Keratinocyte (primary cell): ENCODE data around the gene AIG1. TPM values are rescaled to one million over a fixed set of nuclear protein-coding genes. Genes with fewer than 3 reads are reported as not detected.

Source experiments
- DNase-seq: peaks from one replicate; pipeline ENCODE4 v3.0.0-alpha.2; 2011; ENCODE audit warnings: low read depth, missing footprints, low spot score
- FAIRE-seq: peaks from 2 replicates; lab custom pipeline; 2011; peaks lifted over from hg19 to GRCh38; lab: Jason Lieb, UNC
- H2AFZ ChIP-seq: 2 replicates; pipeline ENCODE4 v1.6.0; 2012; ENCODE audit warnings: low read length, control low read depth, inconsistent platforms; ENCODE audit not compliant: control insufficient read depth
- H3K27ac ChIP-seq: 2 replicates; pipeline ENCODE4 v1.5.1; 2011; ENCODE audit warnings: low read length; ENCODE audit not compliant: control insufficient read depth, insufficient read depth
- H3K27me3 ChIP-seq: 3 replicates; pipeline ENCODE4 v1.6.0; 2011; ENCODE audit warnings: low read length; ENCODE audit not compliant: control insufficient read depth, insufficient read depth; ENCODE audit errors: extremely low read depth
- H3K36me3 ChIP-seq, 2 experiments: 2 replicates in 1 of 2; 3 replicates in 1 of 2; pipeline ENCODE4 v1.5.1; 2011; ENCODE audit warnings: low read length in 2 of 2, mild to moderate bottlenecking in 1 of 2; ENCODE audit not compliant: control insufficient read depth in 2 of 2, insufficient read depth in 2 of 2; ENCODE audit errors: extremely low read depth in 1 of 2
- H3K4me1 ChIP-seq: 3 replicates; pipeline ENCODE4 v1.5.1; 2011; ENCODE audit warnings: low read length; ENCODE audit not compliant: control insufficient read depth, insufficient read depth; ENCODE audit errors: extremely low read depth
- H3K4me2 ChIP-seq: 3 replicates; pipeline ENCODE4 v1.6.0; 2011; ENCODE audit warnings: low read depth, low read length; ENCODE audit not compliant: control insufficient read depth, insufficient read depth; ENCODE audit errors: extremely low read depth
- H3K4me3 ChIP-seq, 3 experiments: fragments of 200-600 bp in 1 of 3; sonication (generic) in 1 of 3; 2 replicates in 2 of 3; 3 replicates in 1 of 3; pipeline ENCODE4 v1.5.1; 2011 to 2016; ENCODE audit warnings: low read length in 3 of 3, mild to moderate bottlenecking in 3 of 3, control low read depth in 2 of 3, inconsistent platforms in 1 of 3, low read depth in 1 of 3, mixed read lengths in 1 of 3, mixed run types in 1 of 3, moderate library complexity in 1 of 3; ENCODE audit not compliant: control insufficient read depth in 2 of 3, insufficient read depth in 2 of 3; ENCODE audit errors: extremely low read depth in 1 of 3
- H3K79me2 ChIP-seq: 2 replicates; pipeline ENCODE4 v1.6.0; 2012; ENCODE audit warnings: low read length; ENCODE audit not compliant: control insufficient read depth, insufficient read depth
- H3K9ac ChIP-seq: 3 replicates; pipeline ENCODE4 v1.6.0; 2011; ENCODE audit warnings: low read length; ENCODE audit not compliant: control insufficient read depth, insufficient read depth; ENCODE audit errors: extremely low read depth
- H3K9me1 ChIP-seq: 3 replicates; pipeline ENCODE4 v1.6.0; 2011; ENCODE audit warnings: low read length; ENCODE audit not compliant: control insufficient read depth, insufficient read depth; ENCODE audit errors: extremely low read depth
- H3K9me3 ChIP-seq: 2 replicates; pipeline ENCODE4 v1.5.1; 2012; ENCODE audit warnings: low read depth, low read length; ENCODE audit not compliant: control insufficient read depth
- H4K20me1 ChIP-seq: 3 replicates; pipeline ENCODE4 v1.6.0; 2011; ENCODE audit warnings: low read length; ENCODE audit not compliant: control insufficient read depth, insufficient read depth; ENCODE audit errors: extremely low read depth
- EZH2 ChIP-seq: IDR thresholded peaks from one replicate; pipeline ENCODE4 v1.6.1; 2012; ENCODE audit warnings: inconsistent platforms, mild to moderate bottlenecking, low read length, moderate library complexity
- dilution Hi-C: fragments of 300-500 bp; cut with MboI; formaldehyde crosslinking; loops from one replicate; pipeline ENCODE4 v1.7.0; 2020; ENCODE audit warnings: low sequenced_read_pairs; ENCODE audit not compliant: extremely low pct_ligation_motif_present
- polyA plus RNA-seq, 5 experiments: library from polyadenylated mRNA; depleted of rRNA in 3 of 5; stranded (reverse) in 3 of 5; stranded (forward) in 1 of 5; unstranded in 1 of 5; fragments of >200 nt; gene quantifications; 1 replicate in 1 of 5; 2 replicates in 3 of 5; 3 replicates in 1 of 5; pipeline versions ENCODE4 v1.2.1 to v1.2.3, GENCODE V29; 2011 to 2012; ENCODE audit warnings: missing spikeins in 2 of 5, low read depth in 1 of 5, low replicate concordance in 1 of 5
- TF ChIP-seq, protein P1 (sequence below), 3 experiments: IDR thresholded peaks in 1 of 3; conservative IDR thresholded peaks in 1 of 3; optimal IDR thresholded peaks in 1 of 3; 2 replicates in 2 of 3; 3 replicates in 1 of 3; pipeline versions ENCODE3 to v1.5.1; 2011; ENCODE audit warnings: low read length in 3 of 3, mild to moderate bottlenecking in 3 of 3, moderate library complexity in 2 of 3, control low read depth in 1 of 3, inconsistent platforms in 1 of 3; ENCODE audit not compliant: insufficient read depth in 2 of 3; ENCODE audit errors: extremely low read depth in 1 of 3

AIG1 gene
- polyA plus RNA-seq, 1 donor (not counting 4 experiments of a cell fraction or from before 2014, with no cell fraction given): 77.1 TPM

DNA sequence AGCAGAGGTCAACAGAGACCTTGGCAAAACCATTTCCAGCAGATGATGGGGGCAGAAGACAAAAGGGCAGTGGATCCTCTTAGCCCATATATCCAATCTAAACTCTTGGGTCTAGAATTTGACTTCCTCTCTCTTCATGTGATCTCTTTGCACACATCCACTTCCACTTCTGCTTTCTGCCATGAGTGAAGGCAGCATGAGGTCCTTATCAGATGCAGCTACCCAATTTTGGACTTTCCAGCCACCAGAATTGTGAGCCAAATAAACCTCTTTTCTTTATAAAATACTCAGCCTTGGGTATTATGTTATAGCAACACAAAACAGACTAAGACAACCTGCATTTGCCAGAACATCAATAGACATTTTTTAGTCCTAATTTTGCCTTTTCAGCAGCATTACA is 198.3 kb downstream of the AIG1 start:
- H3K79me2 ChIP-seq: no peaks in the 10 kb centered on the region
- no peak overlapping the region for H2AFZ ChIP-seq
- no peak overlapping the region for H3K4me2 ChIP-seq
- no peaks in the 10 kb centered on the region for H4K20me1 ChIP-seq
- FAIRE-seq (no peak), DNase-seq (no peak)
- no peak overlapping the region for H3K27ac ChIP-seq
- H3K4me3 ChIP-seq: no peak overlapping the region
- no peaks in the 10 kb centered on the region for H3K36me3 ChIP-seq
- dilution Hi-C loops: no loop called here
- no peak for TF ChIP-seq EZH2
- TF ChIP-seq, protein P1, sequence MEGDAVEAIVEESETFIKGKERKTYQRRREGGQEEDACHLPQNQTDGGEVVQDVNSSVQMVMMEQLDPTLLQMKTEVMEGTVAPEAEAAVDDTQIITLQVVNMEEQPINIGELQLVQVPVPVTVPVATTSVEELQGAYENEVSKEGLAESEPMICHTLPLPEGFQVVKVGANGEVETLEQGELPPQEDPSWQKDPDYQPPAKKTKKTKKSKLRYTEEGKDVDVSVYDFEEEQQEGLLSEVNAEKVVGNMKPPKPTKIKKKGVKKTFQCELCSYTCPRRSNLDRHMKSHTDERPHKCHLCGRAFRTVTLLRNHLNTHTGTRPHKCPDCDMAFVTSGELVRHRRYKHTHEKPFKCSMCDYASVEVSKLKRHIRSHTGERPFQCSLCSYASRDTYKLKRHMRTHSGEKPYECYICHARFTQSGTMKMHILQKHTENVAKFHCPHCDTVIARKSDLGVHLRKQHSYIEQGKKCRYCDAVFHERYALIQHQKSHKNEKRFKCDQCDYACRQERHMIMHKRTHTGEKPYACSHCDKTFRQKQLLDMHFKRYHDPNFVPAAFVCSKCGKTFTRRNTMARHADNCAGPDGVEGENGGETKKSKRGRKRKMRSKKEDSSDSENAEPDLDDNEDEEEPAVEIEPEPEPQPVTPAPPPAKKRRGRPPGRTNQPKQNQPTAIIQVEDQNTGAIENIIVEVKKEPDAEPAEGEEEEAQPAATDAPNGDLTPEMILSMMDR (optimal IDR thresholded peaks at IDR 0.05 in 1 of 3, IDR thresholded peaks at IDR 0.05 in 1 of 3, conservative IDR thresholded peaks at IDR 0.05 in 1 of 3; ENCODE audit: extremely low read depth in 1 of 3, insufficient read depth in 2 of 3, low read length in 3 of 3): no peak
- H3K9ac ChIP-seq: no peak overlapping the region
- H3K9me3 ChIP-seq: no peaks in the 10 kb centered on the region
- H3K4me1 ChIP-seq: peaks cover 5% of the 10 kb centered on the region
- no peaks in the 10 kb centered on the region for H3K9me1 ChIP-seq
- no peaks in the 10 kb centered on the region for H3K27me3 ChIP-seq

DNA sequence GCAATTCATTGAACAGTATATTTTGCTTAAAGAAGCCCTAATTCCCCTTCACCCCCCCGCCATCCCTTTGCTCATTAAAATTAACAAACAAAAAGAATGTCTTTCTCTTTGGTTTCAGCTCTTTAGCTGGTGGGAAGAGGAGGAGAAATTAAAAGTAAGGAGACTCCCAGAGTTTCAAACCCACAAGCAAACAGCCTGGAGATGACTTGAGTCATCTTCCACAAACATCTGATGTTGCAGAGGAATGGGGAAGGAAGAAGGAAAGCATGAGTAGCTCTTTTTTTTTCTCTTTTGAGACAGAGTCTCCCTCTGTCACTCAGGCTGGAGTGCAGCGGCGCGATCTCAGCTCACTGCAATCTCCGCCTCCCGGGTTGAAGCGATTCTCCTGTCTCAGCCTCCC is 200.2 kb downstream of the AIG1 start:
- no peak for TF ChIP-seq EZH2
- TF ChIP-seq, protein P1 (optimal IDR thresholded peaks at IDR 0.05 in 1 of 3, IDR thresholded peaks at IDR 0.05 in 1 of 3, conservative IDR thresholded peaks at IDR 0.05 in 1 of 3; ENCODE audit: extremely low read depth in 1 of 3, insufficient read depth in 2 of 3, low read length in 3 of 3): no peak
- H3K4me3 ChIP-seq: no peak overlapping the region
- dilution Hi-C loops: no loop called here
- no peak overlapping the region for H3K4me2 ChIP-seq
- FAIRE-seq (no peak), DNase-seq (no peak)
- H3K9ac ChIP-seq: no peak overlapping the region
- no peak overlapping the region for H2AFZ ChIP-seq
- no peaks in the 10 kb centered on the region for H3K9me1 ChIP-seq
- no peaks in the 10 kb centered on the region for H4K20me1 ChIP-seq
- H3K27me3 ChIP-seq: no peaks in the 10 kb centered on the region
- H3K9me3 ChIP-seq: no peaks in the 10 kb centered on the region
- peaks cover 5% of the 10 kb centered on the region for H3K4me1 ChIP-seq
- no peaks in the 10 kb centered on the region for H3K79me2 ChIP-seq
- no peak overlapping the region for H3K27ac ChIP-seq
- H3K36me3 ChIP-seq: no peaks in the 10 kb centered on the region
